Stimulated activated CD8-positive, alpha-beta memory T cell treated with anti-CD3 and anti-CD28 coated beads, Interleukin-12 subunit alpha, Interleukin-12 subunit beta, amount 100 ng/mL, for 1 hour (primary cell): Measurements from ENCODE around the gene APOBEC3B.
"Not testable (repeated sequence)": the region's sequence is repeated elsewhere in the genome, so short reads cannot be mapped to it uniquely, and the experiment has no call there.

ENCODE experiments used
- DNase-seq: peaks from one replicate; pipeline ENCODE4 v3.0.0-alpha.2; 2020; ENCODE audit warnings: low read depth

APOBEC3B gene

GRCh38 chr22:39031434-39032295, 49.5 kb downstream of the APOBEC3B start:
- DNase-seq: not testable (repeated sequence)

- DNase-seq: not testable (repeated sequence)
Observed at GRCh38 chr22:39037071-39037470, 54.9 kb downstream of the APOBEC3B start.

- no peak for DNase-seq
Observed at GRCh38 chr22:39039306-39040126, 57.4 kb downstream of the APOBEC3B start.

- not testable (repeated sequence) for DNase-seq
Observed at GRCh38 chr22:39040155-39040537, 58.0 kb downstream of the APOBEC3B start.

- DNase-seq: peak; percentile 41
Observed at GRCh38 chr22:39040538-39041296, 58.6 kb downstream of the APOBEC3B start, which contains the start of gene APOBEC3F. TSS of gene APOBEC3F (plus strand) at chr22:39040864. CDS start at chr22:39040961, 97 bp downstream.

GRCh38 chr22:39041908-39042307, 59.8 kb downstream of the APOBEC3B start:
- DNase-seq: no peak
